Right lobe of liver (tissue), 6 donors: ENCODE results near the gene EGF. TPM values are rescaled to one million over a fixed set of nuclear protein-coding genes. Genes with fewer than 3 reads are reported as not detected.
A peak's percentile ranks its signal among the peaks of the same experiment; 100 is the strongest.

Experiments
- ATAC-seq, 4 donors: fragments of 200-7000 bp; cut with Tn5 transposase; one replicate each; pipeline ENCODE4 v1.9.1; 2020; ENCODE audit warnings: mild to moderate bottlenecking in 4 of 4, moderate library complexity in 4 of 4
- DNase-seq, 3 donors: peaks; one replicate each; pipeline ENCODE4 v3.0.0-alpha.2; 2020
- H3K27ac ChIP-seq, 3 donors: fragments of 200-600 bp; one replicate each; pipeline ENCODE4 v1.8.0; 2022
- H3K27me3 ChIP-seq, 2 donors: fragments of 200-600 bp; one replicate each; pipeline ENCODE4 v1.8.0; 2022
- H3K36me3 ChIP-seq, 4 donors: fragments of 200-600 bp; sonication (generic) in 1 of 4; one replicate each; pipeline versions ENCODE4 v1.5.1 to v1.8.0; 2017 to 2022; ENCODE audit warnings: control low read depth in 1 of 4
- H3K4me1 ChIP-seq, 4 donors: fragments of 200-600 bp; sonication (generic) in 1 of 4; one replicate each; pipeline versions ENCODE4 v1.5.1 to v1.8.0; 2017 to 2022; ENCODE audit warnings: control low read depth in 1 of 4
- H3K4me3 ChIP-seq, 3 donors: fragments of 200-600 bp; one replicate each; pipeline ENCODE4 v1.8.0; 2022
- H3K9me3 ChIP-seq, 4 donors: fragments of 200-600 bp; sonication (generic) in 1 of 4; one replicate each; pipeline versions ENCODE4 v1.5.1 to v1.8.0; 2017 to 2022; ENCODE audit warnings: control low read depth in 1 of 4
- CTCF ChIP-seq, 4 donors: fragments of 200-600 bp in 3 of 4; fragments of 450-650 bp in 1 of 4; IDR thresholded peaks; one replicate each; pipeline versions ENCODE4 v1.5.1 to v1.8.0; 2016 to 2022; ENCODE audit warnings: antibody characterized with exemption in 4 of 4, mild to moderate bottlenecking in 2 of 4
- POLR2A ChIP-seq: fragments of 450-650 bp; IDR thresholded peaks from one replicate; pipeline ENCODE4 v1.6.1; 2017; ENCODE audit warnings: antibody characterized with exemption, mild to moderate bottlenecking
- WGBS: methylation state at CpG from one replicate; pipeline ENCODE4 v1.1.6; 2018; ENCODE audit warnings: low coverage, low lambda C conversion rate; ENCODE audit not compliant: insufficient coverage; ENCODE audit errors: missing lambda C conversion rate; 5-methylcytosine and 5-hydroxymethylcytosine counted together
- intact Hi-C, 2 donors: fragments of 100-400 bp; cut with DNase I; formaldehyde crosslinking; loops; one replicate each; pipeline versions ENCODE4 v1.11.2 to v1.14.1; 2022
- total RNA-seq, 6 experiments: library from RNA; depleted of rRNA in 2 of 6; stranded (reverse); fragments of >200 nt in 2 of 6; fragmentation: NEBNext Ultra II Directional in 3 of 6; extraction: Animal tissue kit (Norgen Biotek cat#: 25700) in 3 of 6; gene quantifications; one replicate each; pipeline versions ENCODE4 v1.1.0 to v1.2.4, GENCODE V29; 2016 to 2023
- donor health status: DM: no; HTN: yes; CAD: no.
- donor health status: DM: no; HTN: no; CAD: no.
- donor health status: DM: no; HTN: no; CAD: no.
- donor health status: DM: no; HTN: yes; CAD: no.
- donor health status: DM: no; HTN: yes; CAD: no.

Gene EGF
- total RNA-seq, 6 experiments from 2014 or later = not detected

- TF ChIP-seq POLR2A = no peak
- no peak for TF ChIP-seq CTCF (IDR thresholded peaks at IDR 0.05)
- intact Hi-C loops = no loop called here
Observed at GRCh38 chr4:109982521-109982920, 69.8 kb downstream of the EGF start.

DNA sequence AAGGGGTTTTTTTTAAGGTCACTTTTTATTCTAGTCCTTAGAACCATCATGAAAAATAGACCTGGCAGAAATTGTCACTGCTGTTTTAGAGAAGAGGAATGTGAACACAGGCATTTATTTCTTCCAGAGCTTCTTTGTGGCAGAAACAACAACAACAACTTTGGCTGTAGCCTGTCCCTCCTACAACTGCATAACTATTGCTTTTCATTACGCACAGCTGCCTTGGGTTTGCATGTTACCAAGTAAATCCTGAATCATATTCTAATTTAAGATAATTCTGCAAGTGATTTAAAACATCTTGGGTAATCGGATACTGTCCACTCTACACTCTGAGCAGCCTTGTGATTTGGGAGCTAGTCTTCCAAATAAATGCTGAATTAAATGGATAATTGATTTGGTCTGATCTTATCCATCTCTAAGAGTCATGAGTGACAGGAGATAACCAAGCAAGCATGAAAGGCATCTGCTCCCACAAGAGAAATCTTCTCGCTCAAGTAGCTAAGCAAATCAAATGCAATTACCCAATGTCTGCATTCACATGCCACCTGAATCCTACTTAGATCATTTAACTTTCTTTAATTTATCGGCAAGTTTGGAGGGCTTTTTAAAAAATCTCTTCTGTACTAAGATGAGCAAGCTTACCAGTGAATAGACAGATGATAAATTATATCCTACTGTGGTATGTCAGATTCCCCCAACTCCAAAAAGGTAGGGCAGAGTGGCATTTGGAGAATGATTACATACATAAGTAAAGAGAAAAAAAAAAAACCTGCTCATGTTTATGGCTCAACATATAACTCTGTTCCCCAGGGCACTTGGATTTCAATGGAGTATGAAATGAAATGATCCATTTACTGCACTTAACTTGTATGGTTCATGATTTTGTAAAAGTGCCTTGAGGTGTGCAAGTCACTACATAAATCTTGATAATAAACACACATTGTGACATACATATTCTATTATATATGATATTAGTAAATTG, 73.6 kb downstream of the EGF start:
- H3K4me1 ChIP-seq = peaks cover 0 to 2% (median 0%) of the 10 kb centered on the region in 4 donors
- DNase-seq (no peak), ATAC-seq (no peak)
- H3K36me3 ChIP-seq = no peaks in the 10 kb centered on the region
- 85% methylated on average over 4 of the region's 4 CpGs for WGBS
- no peak overlapping the region for H3K27ac ChIP-seq
- no peaks in the 10 kb centered on the region for H3K27me3 ChIP-seq
- TF ChIP-seq POLR2A = no peak
- TF ChIP-seq CTCF (IDR thresholded peaks at IDR 0.05) = no peak
- no peak overlapping the region for H3K4me3 ChIP-seq
- intact Hi-C loops = no loop called here
- H3K9me3 ChIP-seq = no peaks in the 10 kb centered on the region

More at GRCh38 chr4:109982521-109982920, 69.8 kb downstream of the EGF start:
- no peaks in the 10 kb centered on the region for H3K9me3 ChIP-seq
- H3K4me1 ChIP-seq = no peaks in the 10 kb centered on the region
- H3K27ac ChIP-seq = no peak overlapping the region
- DNase-seq (no peak), ATAC-seq (no peak)
- H3K27me3 ChIP-seq = no peaks in the 10 kb centered on the region
- 88% methylated on average over 3 of the region's 3 CpGs for WGBS
- H3K4me3 ChIP-seq = no peak overlapping the region
- H3K36me3 ChIP-seq = no peaks in the 10 kb centered on the region

DNA sequence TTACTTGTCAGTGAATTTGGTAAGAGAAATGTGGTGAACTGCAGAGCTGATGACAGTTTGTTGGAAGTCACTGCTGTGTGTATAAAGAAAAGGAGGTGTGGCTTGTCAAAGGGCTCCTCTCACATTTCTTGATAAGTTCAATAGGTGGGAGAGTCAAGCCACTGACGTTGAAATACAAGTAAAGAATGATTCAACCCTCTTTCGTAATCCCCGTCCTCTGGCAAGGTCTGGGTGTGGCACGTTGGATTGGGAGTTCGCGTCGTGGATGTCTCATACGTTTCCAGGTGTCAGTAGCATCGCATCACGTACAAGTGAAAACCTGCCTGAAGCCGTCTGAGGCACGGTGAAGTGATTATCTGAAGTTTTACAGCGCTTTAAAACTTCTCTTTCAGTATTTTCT, 76.4 kb downstream of the EGF start:
- peak in 1 of 4 donors; percentile 24 for ATAC-seq
- Histone ChIP-seq H3K27ac (no peak overlapping the region), H3K4me1 (peaks cover 0 to 2% (median 0%) of the 10 kb centered on the region in 4 donors), H3K36me3 (no peaks in the 10 kb centered on the region), H3K9me3 (no peaks in the 10 kb centered on the region), H3K27me3 (no peaks in the 10 kb centered on the region), H3K4me3 (no peak overlapping the region)
- no peak for DNase-seq
- no peak for TF ChIP-seq POLR2A
- no peak for TF ChIP-seq CTCF (IDR thresholded peaks at IDR 0.05)
- intact Hi-C loops = no loop called here
- 54% methylated on average over 11 of the region's 13 CpGs for WGBS

DNA sequence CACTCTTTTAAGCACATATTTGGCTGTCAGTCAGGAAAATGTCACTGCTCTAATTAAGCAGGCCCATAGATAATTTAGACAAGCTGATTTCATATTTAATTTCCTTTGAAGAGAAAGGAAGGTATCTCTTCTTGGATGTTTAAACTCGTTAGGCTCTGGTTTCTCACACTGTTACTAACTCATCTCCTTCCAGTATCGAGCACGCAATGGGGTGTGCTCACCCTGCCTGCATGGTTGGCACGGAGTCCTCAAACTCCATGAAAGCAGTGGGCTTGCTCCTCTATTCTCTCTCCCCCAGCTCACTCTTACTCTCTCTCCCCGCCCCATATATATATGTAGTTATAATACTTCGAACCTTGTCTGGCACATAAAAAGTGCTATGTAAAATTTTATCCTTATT, 76.9 kb downstream of the EGF start:
- H3K27ac ChIP-seq = no peak overlapping the region
- H3K4me1 ChIP-seq = peaks cover 0 to 2% (median 0%) of the 10 kb centered on the region in 4 donors
- 74% methylated on average over 6 of the region's 6 CpGs for WGBS
- ATAC-seq (no peak), DNase-seq (no peak)
- H3K4me3 ChIP-seq = no peak overlapping the region
- H3K36me3 ChIP-seq = no peaks in the 10 kb centered on the region
- TF ChIP-seq POLR2A = no peak
- no peak for TF ChIP-seq CTCF (IDR thresholded peaks at IDR 0.05)
- no peaks in the 10 kb centered on the region for H3K27me3 ChIP-seq
- H3K9me3 ChIP-seq = no peaks in the 10 kb centered on the region
- intact Hi-C loops = loop anchor here in 1 of 2 donors (10.0 kb wide), 1 partner anchor 525 kb away; no protein-coding TSS in a partner anchor
